Prostate gland (tissue), 2 donors: Measurements from ENCODE around the gene IPP.

Source experiments
- CTCF ChIP-seq, 4 experiments: fragments of 200-600 bp in 2 of 4; fragments of 450-650 bp in 2 of 4; sonication (generic) in 2 of 4; IDR thresholded peaks; 1 replicate in 3 of 4; 2 replicates in 1 of 4; pipeline ENCODE4 v1.5.1; 2016 to 2019; ENCODE audit warnings: antibody characterized with exemption in 4 of 4, mild to moderate bottlenecking in 2 of 4, moderate library complexity in 2 of 4
- POLR2A ChIP-seq: fragments of 450-650 bp; IDR thresholded peaks from one replicate; pipeline ENCODE4 v1.6.1; 2016; ENCODE audit warnings: antibody characterized with exemption, mild to moderate bottlenecking
- POLR2AphosphoS5 ChIP-seq: sonication (generic); formaldehyde crosslinking; IDR thresholded peaks from one replicate; pipeline ENCODE4 v1.6.1; 2017; ENCODE audit warnings: antibody characterized with exemption

- no peak for TF ChIP-seq CTCF (IDR thresholded peaks at IDR 0.05)
- TF ChIP-seq POLR2AphosphoS5, result no peak
- TF ChIP-seq POLR2A, result no peak
Measured at GRCh38 chr1:45669379-45669778, 81.1 kb downstream of the IPP start.
